H1 (cell line): ENCODE results near the gene RHCG. TPM values are rescaled to one million over a fixed set of nuclear protein-coding genes. Genes with fewer than 3 reads are reported as not detected.

Experiments
- CTCF ChIA-PET: fragments of 300-600 bp; sonication (Branson Sonifier 250); formaldehyde crosslinking; loops from one replicate; lab custom pipeline; 2021; ENCODE audit not compliant: partially characterized antibody; lab: Charles Lee
- POLR2A ChIA-PET: fragments of 300-600 bp; sonication (Branson Sonifier 250); formaldehyde crosslinking; loops from one replicate; lab custom pipeline; 2021; ENCODE audit warnings: inconsistent platforms; ENCODE audit not compliant: partially characterized antibody; lab: Charles Lee
- DNase-seq, 2 experiments: peaks; one replicate each; pipeline versions ENCODE4 v3.0.0 to v3.0.0-alpha.2; 2010 to 2022; ENCODE audit warnings: low spot score in 2 of 2, low read depth in 1 of 2, mixed read lengths in 1 of 2
- FAIRE-seq: peaks from 2 replicates; lab custom pipeline; 2011; peaks lifted over from hg19 to GRCh38; lab: Jason Lieb, UNC
- H2AFZ ChIP-seq: 2 replicates; pipeline ENCODE4 v1.8.1; 2012; ENCODE audit warnings: low read length, inconsistent platforms
- H2AK5ac ChIP-seq: 2 replicates; pipeline ENCODE4 v1.6.1; 2013; ENCODE audit warnings: low read depth, low read length
- H2BK120ac ChIP-seq: replicated peaks from 2 replicates; pipeline ENCODE3; 2013; ENCODE audit warnings: low read depth, low read length, inconsistent platforms
- H2BK12ac ChIP-seq: 2 replicates; pipeline ENCODE4 v1.6.1; 2013; ENCODE audit warnings: low read depth, low read length
- H2BK15ac ChIP-seq: 2 replicates; pipeline ENCODE4 v1.6.1; 2013; ENCODE audit warnings: low read length
- H2BK20ac ChIP-seq: 2 replicates; pipeline ENCODE4 v1.6.1; 2013; ENCODE audit warnings: low read length
- H2BK5ac ChIP-seq: 2 replicates; pipeline ENCODE4 v1.6.1; 2013; ENCODE audit warnings: low read depth, low read length
- H3K14ac ChIP-seq: 2 replicates; pipeline ENCODE4 v1.6.1; 2013; ENCODE audit warnings: inconsistent platforms; ENCODE audit not compliant: insufficient read length
- H3K18ac ChIP-seq: 2 replicates; pipeline ENCODE4 v1.6.1; 2013; ENCODE audit warnings: low read length; ENCODE audit errors: extremely low read depth
- H3K23ac ChIP-seq: 2 replicates; pipeline ENCODE4 v1.6.1; 2013; ENCODE audit warnings: inconsistent platforms; ENCODE audit not compliant: insufficient read length
- H3K23me2 ChIP-seq: 2 replicates; pipeline ENCODE4 v1.6.1; 2013; ENCODE audit warnings: low read depth, low read length
- H3K27ac ChIP-seq: 2 replicates; pipeline ENCODE4 v1.6.1; 2011; ENCODE audit warnings: low read depth, low read length, inconsistent platforms
- H3K27me3 ChIP-seq, 4 experiments: replicated peaks in 1 of 4; 1 replicate in 1 of 4; 2 replicates in 3 of 4; pipeline versions ENCODE4 v1.6.1 to v1.8.1; 2011 to 2013; ENCODE audit warnings: low read length in 3 of 4, mild to moderate bottlenecking in 3 of 4, inconsistent platforms in 2 of 4, mixed read lengths in 2 of 4, moderate library complexity in 1 of 4; ENCODE audit not compliant: control insufficient read depth in 3 of 4, insufficient read depth in 3 of 4; ENCODE audit errors: extremely low read depth in 1 of 4
- H3K36me3 ChIP-seq, 4 experiments: 2 replicates each; pipeline versions ENCODE4 v1.6.1 to v1.8.1; 2011 to 2013; ENCODE audit warnings: mild to moderate bottlenecking in 4 of 4, low read length in 3 of 4, moderate library complexity in 2 of 4, control low read depth in 1 of 4, inconsistent platforms in 1 of 4; ENCODE audit not compliant: insufficient read depth in 4 of 4, control insufficient read depth in 2 of 4
- H3K4ac ChIP-seq: replicated peaks from 2 replicates; pipeline ENCODE3; 2013; ENCODE audit warnings: low read length, low read depth, mixed read lengths, inconsistent platforms; ENCODE audit not compliant: insufficient read length
- H3K4me1 ChIP-seq, 4 experiments: replicated peaks in 1 of 4; 1 replicate in 1 of 4; 2 replicates in 3 of 4; pipeline versions ENCODE4 v1.6.1 to v1.8.1; 2011 to 2013; ENCODE audit warnings: low read length in 3 of 4, inconsistent platforms in 2 of 4, mixed read lengths in 1 of 4; ENCODE audit not compliant: insufficient read depth in 4 of 4, control insufficient read depth in 3 of 4
- H3K4me2 ChIP-seq, 2 experiments: 2 replicates each; pipeline versions ENCODE4 v1.6.1 to v1.8.1; 2011 to 2013; ENCODE audit warnings: low read depth in 2 of 2, low read length in 2 of 2, control low read depth in 1 of 2, inconsistent platforms in 1 of 2, mild to moderate bottlenecking in 1 of 2; ENCODE audit not compliant: insufficient read depth in 1 of 2
- H3K4me3 ChIP-seq, 4 experiments: fragments of 200-600, 300-600 bp in 1 of 4; sonication (generic), shearing (Covaris generic), sonication (Bioruptor Twin) in 1 of 4; 2 replicates each; pipeline versions ENCODE4 v1.5.1 to v1.8.1; 2011 to 2016; ENCODE audit warnings: low read length in 4 of 4, low read depth in 3 of 4, control low read depth in 2 of 4, inconsistent platforms in 2 of 4, mild to moderate bottlenecking in 2 of 4, mixed read lengths in 1 of 4, moderate library complexity in 1 of 4; ENCODE audit not compliant: insufficient read depth in 2 of 4; ENCODE audit errors: extremely low read depth in 1 of 4
- H3K56ac ChIP-seq: replicated peaks from 2 replicates; pipeline ENCODE3; 2013; ENCODE audit warnings: low read depth, mild to moderate bottlenecking, mixed read lengths, low read length, inconsistent platforms; ENCODE audit not compliant: insufficient read length
- H3K79me1 ChIP-seq: 2 replicates; pipeline ENCODE4 v1.6.1; 2013; ENCODE audit warnings: low read depth, low read length, control low read depth
- H3K79me2 ChIP-seq, 2 experiments: 2 replicates each; pipeline versions ENCODE4 v1.6.1 to v1.8.1; 2012 to 2013; ENCODE audit warnings: low read length in 2 of 2, mild to moderate bottlenecking in 2 of 2, inconsistent platforms in 1 of 2; ENCODE audit not compliant: insufficient read depth in 2 of 2, control insufficient read depth in 1 of 2
- H3K9ac ChIP-seq, 4 experiments: replicated peaks in 1 of 4; 1 replicate in 1 of 4; 2 replicates in 3 of 4; pipeline versions ENCODE4 v1.6.1 to v1.8.1; 2011 to 2013; ENCODE audit warnings: low read depth in 3 of 4, low read length in 3 of 4, control low read depth in 2 of 4, mild to moderate bottlenecking in 2 of 4, moderate library complexity in 2 of 4, inconsistent platforms in 1 of 4; ENCODE audit errors: extremely low read depth in 1 of 4
- H3K9me3 ChIP-seq, 2 experiments: 2 replicates each; pipeline versions ENCODE4 v1.6.1 to v1.8.1; 2012 to 2013; ENCODE audit warnings: mild to moderate bottlenecking in 2 of 2, moderate library complexity in 2 of 2, control low read depth in 1 of 2, inconsistent platforms in 1 of 2, low read depth in 1 of 2, low read length in 1 of 2, mixed read lengths in 1 of 2; ENCODE audit not compliant: insufficient read depth in 2 of 2
- H4K20me1 ChIP-seq, 2 experiments: replicated peaks in 1 of 2; 2 replicates each; pipeline versions ENCODE3 to v1.8.1; 2011 to 2013; ENCODE audit warnings: inconsistent platforms in 2 of 2, low read length in 2 of 2, mild to moderate bottlenecking in 1 of 2; ENCODE audit not compliant: insufficient read depth in 2 of 2, control insufficient read depth in 1 of 2
- H4K5ac ChIP-seq: 2 replicates; pipeline ENCODE4 v1.6.1; 2013; ENCODE audit warnings: low read length, low read depth, mixed read lengths, inconsistent platforms; ENCODE audit not compliant: insufficient read length
- H4K8ac ChIP-seq: 2 replicates; pipeline ENCODE4 v1.8.0; 2013; ENCODE audit warnings: mild to moderate bottlenecking, moderate library complexity, low read length, inconsistent platforms; ENCODE audit not compliant: insufficient read depth; ENCODE audit errors: extremely low read depth
- H4K91ac ChIP-seq: replicated peaks from 2 replicates; pipeline ENCODE3; 2013; ENCODE audit warnings: low read length, mixed read lengths, inconsistent platforms; ENCODE audit not compliant: insufficient read length
- ASH2L ChIP-seq: fragments of 200-600, 300-600 bp; sonication (generic); IDR thresholded peaks from one replicate; pipeline ENCODE4 v1.7.1; 2017; ENCODE audit warnings: low read length
- BCL11A ChIP-seq, 2 experiments: IDR thresholded peaks; one replicate each; pipeline ENCODE4 v1.6.1; 2011; ENCODE audit warnings: low read depth in 2 of 2, low read length in 2 of 2, mild to moderate bottlenecking in 2 of 2
- CHD2 ChIP-seq: IDR thresholded peaks from 2 replicates; pipeline ENCODE4 v1.6.1; 2012; ENCODE audit warnings: low read length, improper control_type of control experiment
- CTBP2 ChIP-seq: IDR thresholded peaks from 2 replicates; pipeline ENCODE4 v1.7.0; 2011; ENCODE audit warnings: borderline replicate concordance, mild to moderate bottlenecking, moderate library complexity, mixed read lengths, low read length; ENCODE audit not compliant: insufficient read depth, insufficient read length
- EGR1 ChIP-seq: IDR thresholded peaks from 2 replicates; pipeline ENCODE4 v1.6.1; 2011; ENCODE audit warnings: low read depth, low read length, borderline replicate concordance
- EZH2 ChIP-seq: fragments of 200-600 bp; sonication (generic); IDR thresholded peaks from 2 replicates; pipeline ENCODE4 v1.7.1; 2012; ENCODE audit warnings: low read depth, mild to moderate bottlenecking, moderate library complexity, low read length, inconsistent platforms; ENCODE audit not compliant: severe bottlenecking
- JUND ChIP-seq: IDR thresholded peaks from 2 replicates; pipeline ENCODE4 v1.6.1; 2011; ENCODE audit warnings: mild to moderate bottlenecking, improper control_type of control experiment, low read length
- KDM1A ChIP-seq: fragments of 200-600, 300-600 bp; sonication (generic); IDR thresholded peaks from 2 replicates; pipeline ENCODE4 v1.7.1; 2016; ENCODE audit warnings: mild to moderate bottlenecking, low read length, borderline replicate concordance
- KDM4A ChIP-seq: IDR thresholded peaks from one replicate; pipeline ENCODE4 v1.7.1; 2012; ENCODE audit warnings: low read depth, mild to moderate bottlenecking, moderate library complexity, low read length, inconsistent platforms; ENCODE audit not compliant: severe bottlenecking
- MAFK ChIP-seq: IDR thresholded peaks from 2 replicates; pipeline ENCODE4 v1.6.1; 2012; ENCODE audit warnings: low read depth, mild to moderate bottlenecking, improper control_type of control experiment, low read length
- POLR2A ChIP-seq, 2 experiments: IDR thresholded peaks; 1 replicate in 1 of 2; 2 replicates in 1 of 2; pipeline ENCODE4 v1.6.1; 2011; ENCODE audit warnings: low read depth in 2 of 2, low read length in 2 of 2, mild to moderate bottlenecking in 2 of 2; ENCODE audit errors: control extremely low read depth in 1 of 2
- RXRA ChIP-seq: IDR thresholded peaks from 2 replicates; pipeline ENCODE4 v1.6.1; 2011; ENCODE audit warnings: low read depth, mild to moderate bottlenecking, low read length, moderate library complexity; ENCODE audit not compliant: insufficient read depth
- TAF7 ChIP-seq: optimal IDR thresholded peaks from 2 replicates; pipeline ENCODE3; 2011; ENCODE audit warnings: low read depth, mild to moderate bottlenecking, inconsistent platforms, low read length, moderate library complexity, borderline replicate concordance
- TEAD4 ChIP-seq: IDR thresholded peaks from 2 replicates; pipeline ENCODE4 v1.6.1; 2012; ENCODE audit warnings: low read depth, low read length, inconsistent platforms, mixed read lengths
- ZNF274 ChIP-seq: IDR thresholded peaks from 2 replicates; pipeline ENCODE4 v1.7.0; 2012; ENCODE audit warnings: low read length, borderline replicate concordance; ENCODE audit errors: extremely low read depth
- WGBS, 2 experiments: shearing (Covaris generic) in 1 of 2; methylation state at CpG; one replicate each; pipeline versions ENCODE4 v1.1.6 to v1.1.7; 2013 to 2015; ENCODE audit warnings: low lambda C conversion rate in 2 of 2, mixed read lengths in 2 of 2, inconsistent platforms in 1 of 2, low coverage in 1 of 2, missing lambda C conversion rate in 1 of 2; ENCODE audit not compliant: insufficient replicate concordance in 2 of 2, insufficient coverage in 1 of 2, insufficient read length in 1 of 2; ENCODE audit errors: extremely low coverage in 1 of 2, missing lambda C conversion rate in 1 of 2; 5-methylcytosine and 5-hydroxymethylcytosine counted together
- polyA plus RNA-seq, 7 experiments: library from polyadenylated mRNA; depleted of rRNA in 3 of 7; stranded (reverse) in 5 of 7; unstranded in 2 of 7; fragments of >200 nt in 5 of 7; fragments of 200-250 nt in 2 of 7; gene quantifications; 1 replicate in 5 of 7; 2 replicates in 1 of 7; 4 replicates in 1 of 7; pipeline versions ENCODE4 v1.2.1 to v1.2.3, GENCODE V29; 2011 to 2013; ENCODE audit warnings: missing spikeins in 2 of 7, mixed read lengths in 2 of 7
- total RNA-seq: library from RNA; stranded (reverse); fragmentation: NEBNext Ultra II Directional; extraction: Animal tissue kit (Norgen Biotek cat#: 25700); gene quantifications from 2 replicates; pipeline ENCODE4 v1.2.1, GENCODE V29; 2021

Gene RHCG
- total and polyA plus RNA-seq, 2 of the 8 experiments (the other 6 are each of a cell fraction or from before 2014, with no cell fraction given) = 0.68 TPM; not detected in 1

GRCh38 chr15:89487791-89488190 lies 8.6 kb downstream of the RHCG start:
- H3K56ac ChIP-seq = no peak overlapping the region
- no peak overlapping the region for H4K5ac ChIP-seq
- H3K27me3 ChIP-seq = no peaks in the 10 kb centered on the region; a peak in 1 of 7 replicates
- H3K23me2 ChIP-seq = peaks cover 3% of the 10 kb centered on the region; the same call in 1 of the 2 replicates
- no peak for TF ChIP-seq POLR2A (IDR thresholded peaks at IDR 0.05; ENCODE audit: control extremely low read depth in 1 of 2, low read depth in 2 of 2, low read length in 2 of 2)
- TF ChIP-seq TAF7 = no peak
- no peak for TF ChIP-seq CHD2
- no peak for TF ChIP-seq EGR1
- TF ChIP-seq EZH2 = no peak
- TF ChIP-seq BCL11A (IDR thresholded peaks at IDR 0.05; ENCODE audit: low read depth in 2 of 2, low read length in 2 of 2) = no peak
- TF ChIP-seq ZNF274 = no peak
- TF ChIP-seq MAFK = no peak
- TF ChIP-seq KDM1A = no peak
- TF ChIP-seq RXRA = no peak
- no peak for TF ChIP-seq ASH2L
- no peak for TF ChIP-seq TEAD4
- TF ChIP-seq JUND = no peak
- TF ChIP-seq KDM4A = no peak
- no peak for TF ChIP-seq CTBP2
- TF ChIP-seq, all 59 proteins: peak for 0
- no peak overlapping the region for H3K4me2 ChIP-seq
- H2AK5ac ChIP-seq = no peak overlapping the region
- no peak overlapping the region for H3K4ac ChIP-seq
- no peak overlapping the region for H2BK120ac ChIP-seq
- no peak overlapping the region for H3K4me3 ChIP-seq
- H3K36me3 ChIP-seq = no peaks in the 10 kb centered on the region
- no peaks in the 10 kb centered on the region for H3K79me2 ChIP-seq
- no peak overlapping the region for H2AFZ ChIP-seq
- H2BK12ac ChIP-seq = no peak overlapping the region
- DNase-seq (no peak), FAIRE-seq (no peak)
- no peak overlapping the region for H3K18ac ChIP-seq
- no peak overlapping the region for H3K14ac ChIP-seq
- ChIA-PET POLR2A (interaction anchor here (1.2 kb wide), 1 partner anchor 12 kb away, joined by 3 read pairs; no protein-coding TSS in a partner anchor), CTCF (interaction anchor here (4.3 to 9.7 kb wide), 4 partner anchors 10 to 129 kb away, joined by 26 to 187 read pairs (median 127); no protein-coding TSS in a partner anchor)
- no peak overlapping the region for H3K27ac ChIP-seq
- no peak overlapping the region for H3K9ac ChIP-seq
- no peaks in the 10 kb centered on the region for H3K79me1 ChIP-seq
- H4K91ac ChIP-seq = no peak overlapping the region
- H4K8ac ChIP-seq = no peak overlapping the region
- H4K20me1 ChIP-seq = no peaks in the 10 kb centered on the region
- H3K4me1 ChIP-seq = peaks cover 0 to 11% (median 0%) of the 10 kb centered on the region in 4 experiments; a peak in 3 of 7 replicates
- H3K9me3 ChIP-seq = no peaks in the 10 kb centered on the region
- no peak overlapping the region for H2BK15ac ChIP-seq
- 74% methylated on average over 2 of the region's 2 CpGs; no CpG with 5 or more reads in 1 of the 2 experiments for WGBS, 2 experiments
- no peak overlapping the region for H2BK5ac ChIP-seq
- no peak overlapping the region for H2BK20ac ChIP-seq
- no peak overlapping the region for H3K23ac ChIP-seq
